Loucy (cell line): ENCODE data around the gene VPS29.

Experiments used
- EZH2phosphoT487 ChIP-seq: fragments of 200-600 bp; IDR thresholded peaks from 2 replicates; pipeline ENCODE4 v1.6.1; 2018; ENCODE audit warnings: antibody characterized with exemption, mild to moderate bottlenecking, moderate library complexity, borderline replicate concordance
- TF ChIP-seq, protein P1 (sequence below): fragments of 200-600 bp; sonication (generic); conservative IDR thresholded peaks from 2 replicates; pipeline ENCODE4 v1.5.1; 2014; ENCODE audit warnings: mild to moderate bottlenecking, antibody characterized with exemption, low read length

DNA sequence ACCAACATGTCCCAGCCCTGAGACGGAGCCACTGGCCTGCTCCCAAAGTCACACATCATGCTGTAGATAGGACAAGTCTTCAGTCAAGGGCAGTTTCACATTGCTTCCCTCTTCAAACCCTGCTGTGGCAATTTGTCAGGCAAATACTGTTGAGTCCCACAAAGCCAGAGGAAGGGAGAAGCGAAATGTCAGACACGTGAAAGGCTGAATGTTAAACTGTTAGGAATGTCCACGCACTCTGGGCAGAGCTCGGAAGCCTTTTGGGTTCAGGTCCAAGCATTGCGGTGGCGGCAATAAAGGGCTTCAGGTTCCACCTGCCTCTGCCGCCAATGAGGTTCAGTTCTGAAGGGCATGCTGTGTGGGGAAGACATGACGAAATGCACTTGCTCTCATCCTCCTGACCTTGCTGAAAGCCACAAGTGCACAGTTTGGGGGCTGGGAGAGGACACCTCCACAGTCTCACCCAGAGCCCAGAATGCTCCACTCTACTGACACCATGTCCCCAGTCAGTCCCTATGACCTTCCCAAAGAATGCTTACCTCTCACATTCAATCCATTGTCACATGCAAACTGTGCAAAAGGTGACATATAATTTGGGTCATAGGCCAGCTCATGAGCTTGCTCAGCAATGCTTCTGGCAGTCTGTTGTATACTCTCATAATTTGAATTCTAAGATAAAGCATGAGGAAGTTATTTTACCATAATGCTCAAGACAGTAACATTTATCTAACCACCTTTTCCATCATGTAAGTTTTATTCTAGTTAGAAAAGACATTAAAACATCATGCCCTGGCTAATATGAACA is 35.9 kb upstream of the VPS29 start:
- TF ChIP-seq, protein P1, sequence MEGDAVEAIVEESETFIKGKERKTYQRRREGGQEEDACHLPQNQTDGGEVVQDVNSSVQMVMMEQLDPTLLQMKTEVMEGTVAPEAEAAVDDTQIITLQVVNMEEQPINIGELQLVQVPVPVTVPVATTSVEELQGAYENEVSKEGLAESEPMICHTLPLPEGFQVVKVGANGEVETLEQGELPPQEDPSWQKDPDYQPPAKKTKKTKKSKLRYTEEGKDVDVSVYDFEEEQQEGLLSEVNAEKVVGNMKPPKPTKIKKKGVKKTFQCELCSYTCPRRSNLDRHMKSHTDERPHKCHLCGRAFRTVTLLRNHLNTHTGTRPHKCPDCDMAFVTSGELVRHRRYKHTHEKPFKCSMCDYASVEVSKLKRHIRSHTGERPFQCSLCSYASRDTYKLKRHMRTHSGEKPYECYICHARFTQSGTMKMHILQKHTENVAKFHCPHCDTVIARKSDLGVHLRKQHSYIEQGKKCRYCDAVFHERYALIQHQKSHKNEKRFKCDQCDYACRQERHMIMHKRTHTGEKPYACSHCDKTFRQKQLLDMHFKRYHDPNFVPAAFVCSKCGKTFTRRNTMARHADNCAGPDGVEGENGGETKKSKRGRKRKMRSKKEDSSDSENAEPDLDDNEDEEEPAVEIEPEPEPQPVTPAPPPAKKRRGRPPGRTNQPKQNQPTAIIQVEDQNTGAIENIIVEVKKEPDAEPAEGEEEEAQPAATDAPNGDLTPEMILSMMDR: no peak
- TF ChIP-seq EZH2phosphoT487: no peak
